Measurements from ENCODE around the gene DAP3. TPM values are rescaled to one million over a fixed set of nuclear protein-coding genes. Genes with fewer than 3 reads are reported as not detected.
A peak's percentile ranks its signal among the peaks of the same experiment; 100 is the strongest.
"Not testable (repeated sequence)": the region's sequence is repeated elsewhere in the genome, so short reads cannot be mapped to it uniquely, and the experiment has no call there.

Gene DAP3
- polyA plus RNA-seq, 3 donors, result 107 to 116 (median 110) TPM

DNA sequence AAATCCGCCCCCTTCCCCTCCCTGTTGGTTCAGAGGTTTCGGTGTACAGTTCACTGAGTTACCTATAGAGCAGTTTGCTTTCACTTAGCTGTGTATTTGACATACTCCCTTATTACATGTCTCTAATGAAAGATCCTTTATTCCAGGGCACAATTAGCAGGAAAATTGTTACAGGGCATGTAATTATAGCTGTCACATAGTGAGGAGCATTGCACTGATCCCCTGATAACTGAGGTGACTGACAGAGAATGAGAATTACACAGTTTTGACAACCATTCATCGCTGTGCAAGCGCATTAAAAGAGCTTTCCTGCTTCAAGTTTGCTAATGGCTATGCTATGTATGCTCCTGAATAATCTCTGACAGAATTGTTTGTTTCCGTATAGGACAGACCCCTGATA, 26.9 kb downstream of the DAP3 start:
- DNase-seq (ENCODE audit: low read depth in 3 of 3, low spot score in 2 of 3), result no peak

DNA sequence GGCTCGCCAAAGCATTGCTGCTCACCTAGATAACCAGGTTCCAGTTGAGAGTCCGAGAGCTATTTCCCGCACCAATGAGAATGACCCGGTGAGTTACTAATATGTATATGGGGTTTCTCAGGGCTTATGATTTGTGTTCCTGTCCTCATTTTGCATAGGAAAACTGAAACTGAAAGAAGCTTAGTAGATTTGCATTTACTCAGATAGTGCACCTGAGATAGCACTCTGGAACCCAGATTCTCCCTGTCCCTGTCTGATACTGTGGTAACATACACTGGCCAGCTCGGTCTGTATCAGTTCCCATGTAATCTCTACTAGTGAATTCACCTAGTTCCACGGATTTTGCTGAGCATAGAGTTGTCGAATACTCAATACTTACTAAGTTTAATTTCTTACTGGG, 28.1 kb downstream of the DAP3 start:
- DNase-seq (ENCODE audit: low read depth in 3 of 3, low spot score in 2 of 3), result no peak

DNA sequence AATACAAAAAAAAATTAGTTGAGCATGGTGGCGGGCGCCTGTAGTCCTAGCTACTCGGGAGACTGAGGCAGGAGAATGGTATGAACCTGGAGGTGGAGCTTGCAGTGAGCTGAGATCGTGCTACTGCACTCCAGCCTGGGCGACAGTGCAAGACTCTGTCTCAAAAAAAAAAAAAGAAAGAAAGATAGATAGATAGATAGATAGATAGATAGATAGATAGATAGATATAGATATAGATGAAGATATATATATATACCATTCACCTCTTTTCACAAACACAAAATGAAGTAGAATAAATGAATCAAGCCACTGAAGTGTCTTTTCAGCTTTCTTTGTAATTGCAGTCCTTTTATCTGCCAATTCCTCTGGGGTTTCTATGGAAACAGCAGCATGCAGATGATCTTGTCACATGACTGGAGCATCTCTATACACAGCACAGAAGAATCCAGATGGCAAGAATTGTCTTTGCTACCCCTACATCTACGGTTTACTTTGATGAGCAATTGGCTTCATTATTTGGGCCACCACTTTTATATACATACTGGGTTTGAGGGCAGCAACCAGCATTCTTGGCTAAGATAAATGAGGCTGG, 29.7 kb downstream of the DAP3 start:
- DNase-seq (ENCODE audit: low read depth in 3 of 3, low spot score in 2 of 3), result not testable (repeated sequence)

DNA sequence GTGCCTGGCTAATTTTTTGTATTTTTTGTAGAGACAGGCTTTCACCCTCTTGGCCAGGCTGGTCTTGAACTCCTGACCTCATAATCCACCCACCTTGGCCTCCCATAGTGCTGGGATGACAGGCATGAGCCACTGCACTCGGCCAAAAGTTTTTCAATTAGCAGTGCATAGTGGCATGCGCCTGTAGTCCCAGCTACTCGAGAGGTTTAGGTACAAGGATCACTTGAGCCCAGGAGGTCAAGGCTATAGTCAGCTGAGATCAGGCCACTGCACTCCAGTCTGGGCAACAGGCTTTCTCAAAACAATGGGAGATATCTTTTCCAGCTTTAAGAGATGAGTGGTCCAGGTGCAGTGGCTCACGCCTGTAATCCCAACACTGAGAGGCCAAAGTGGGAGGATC, 30.8 kb downstream of the DAP3 start:
- no peak for DNase-seq (ENCODE audit: low read depth in 3 of 3, low spot score in 2 of 3)

DNA sequence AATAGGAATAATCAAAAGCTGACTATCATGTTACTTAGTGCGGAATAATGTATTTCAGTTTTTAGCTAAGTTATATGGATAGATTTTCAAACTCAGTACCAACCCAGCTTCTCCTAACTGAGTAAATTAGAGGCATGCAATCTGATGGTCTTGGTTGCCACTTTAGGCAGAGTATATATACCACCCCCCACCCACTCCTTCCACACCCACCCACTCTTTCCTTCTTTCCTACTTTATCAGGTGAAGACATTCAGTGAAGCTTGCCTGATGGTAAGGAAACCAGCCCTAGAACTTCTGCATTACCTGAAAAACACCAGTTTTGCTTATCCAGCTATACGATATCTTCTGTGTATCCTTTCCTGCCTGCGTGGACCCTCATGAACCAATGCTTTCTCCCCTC, 36.3 kb downstream of the DAP3 start:
- DNase-seq (ENCODE audit: low read depth in 3 of 3, low spot score in 2 of 3), result no peak

DNA sequence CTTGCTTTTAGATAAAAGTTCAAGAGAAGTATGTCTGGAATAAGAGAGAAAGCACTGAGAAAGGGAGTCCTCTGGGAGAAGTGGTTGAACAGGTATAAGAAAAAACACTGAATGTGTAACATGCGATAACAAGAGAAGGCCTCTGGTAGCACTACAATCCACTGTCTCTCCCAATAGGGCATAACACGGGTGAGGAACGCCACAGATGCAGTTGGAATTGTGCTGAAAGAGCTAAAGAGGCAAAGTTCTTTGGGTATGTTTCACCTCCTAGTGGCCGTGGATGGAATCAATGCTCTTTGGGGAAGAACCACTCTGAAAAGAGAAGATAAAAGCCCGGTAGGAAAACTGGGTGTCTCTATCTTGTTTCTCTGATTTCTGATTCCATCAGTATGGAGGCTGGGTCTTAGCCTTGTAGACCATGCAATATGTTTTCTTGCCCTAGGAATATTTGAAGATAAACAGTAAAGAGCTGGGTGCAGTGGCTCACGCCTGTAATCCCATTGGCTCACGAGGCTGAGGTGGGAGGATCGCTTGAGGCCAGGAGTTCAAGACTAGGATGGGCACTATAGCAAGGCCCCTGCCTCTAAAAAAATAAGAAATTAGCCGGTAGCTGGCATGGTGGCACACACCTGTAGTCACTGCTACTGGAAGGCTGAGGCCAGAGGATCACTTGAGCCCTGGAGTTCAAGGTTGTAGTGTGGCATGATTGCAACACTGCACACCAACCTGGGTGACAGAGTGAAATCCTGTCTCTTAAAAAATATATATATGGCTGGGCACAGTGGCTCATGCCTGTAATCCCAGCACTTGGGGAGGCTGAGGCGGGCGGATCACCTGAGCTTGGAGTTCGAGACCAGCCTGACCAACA, 40.4 kb downstream of the DAP3 start:
- DNase-seq (ENCODE audit: low read depth in 3 of 3, low spot score in 2 of 3), result peak in 1 of 3 donors; percentile 41

DNA sequence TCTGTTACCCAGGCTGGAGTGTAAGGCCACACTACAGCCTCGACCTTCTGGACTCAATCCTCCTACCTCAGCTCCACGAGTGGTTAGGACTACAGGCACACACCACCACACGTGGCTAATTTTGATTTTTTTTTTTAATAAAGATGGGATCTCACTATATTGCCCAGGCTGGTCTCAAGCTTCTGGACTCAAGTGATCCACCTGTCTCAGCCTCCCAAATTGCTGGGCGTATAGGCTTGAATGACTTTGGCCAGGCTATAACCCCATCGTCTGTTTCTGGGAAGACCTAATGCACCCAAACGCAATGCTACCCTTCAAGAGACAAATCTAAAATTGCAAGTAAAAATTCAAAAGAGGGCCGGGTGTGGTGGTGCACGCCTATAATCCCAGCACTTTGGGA, 52.1 kb downstream of the DAP3 start:
- no peak for DNase-seq (ENCODE audit: low read depth in 3 of 3, low spot score in 2 of 3)

DNA sequence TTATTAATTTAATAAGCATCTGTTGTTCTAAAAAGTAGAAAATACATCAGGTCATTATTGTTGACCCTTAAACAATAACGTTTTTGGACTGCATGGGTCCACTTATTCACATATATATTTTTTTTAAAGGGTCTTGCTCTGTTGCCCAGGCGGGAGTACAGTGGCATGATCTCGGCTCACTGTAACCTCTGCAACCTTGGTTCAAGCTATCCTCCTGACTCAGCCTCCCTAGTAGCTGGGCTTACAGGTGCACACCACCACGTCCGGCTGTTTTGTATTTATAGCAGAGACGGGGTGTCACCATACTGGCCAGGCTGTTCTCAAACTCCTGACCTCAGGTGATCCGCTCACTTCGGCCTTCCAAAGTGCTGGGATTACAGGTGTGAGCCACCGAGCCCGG, 53.0 kb downstream of the DAP3 start:
- no peak for DNase-seq (ENCODE audit: low read depth in 3 of 3, low spot score in 2 of 3)

DNA sequence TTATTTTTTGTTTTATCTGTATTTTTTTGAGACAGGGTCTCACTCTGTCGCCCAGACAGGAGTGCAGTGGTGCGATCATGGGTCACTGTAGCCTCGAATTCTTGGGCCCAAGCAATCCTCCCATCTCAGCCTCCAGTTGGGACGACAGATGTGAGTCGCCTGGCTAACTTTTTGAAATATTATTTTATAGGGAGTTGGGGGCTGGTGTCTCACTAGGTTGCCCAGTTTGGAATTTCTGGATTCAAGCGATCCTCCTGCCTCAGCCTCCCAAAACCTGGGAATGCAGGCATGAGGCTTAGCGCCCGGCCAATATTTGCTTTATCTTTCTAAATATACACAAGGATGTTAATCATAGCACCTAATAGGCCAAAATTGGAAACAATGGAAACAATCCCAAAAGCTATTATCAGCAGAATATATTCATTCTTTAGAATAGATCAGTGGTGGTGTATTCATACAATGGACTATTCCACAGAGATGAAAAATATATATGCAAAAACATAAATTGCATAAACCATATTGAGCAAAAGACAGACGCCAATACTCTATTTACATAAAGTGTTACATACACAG, 55.9 kb downstream of the DAP3 start:
- DNase-seq (ENCODE audit: low read depth in 3 of 3, low spot score in 2 of 3), result no peak

DNA sequence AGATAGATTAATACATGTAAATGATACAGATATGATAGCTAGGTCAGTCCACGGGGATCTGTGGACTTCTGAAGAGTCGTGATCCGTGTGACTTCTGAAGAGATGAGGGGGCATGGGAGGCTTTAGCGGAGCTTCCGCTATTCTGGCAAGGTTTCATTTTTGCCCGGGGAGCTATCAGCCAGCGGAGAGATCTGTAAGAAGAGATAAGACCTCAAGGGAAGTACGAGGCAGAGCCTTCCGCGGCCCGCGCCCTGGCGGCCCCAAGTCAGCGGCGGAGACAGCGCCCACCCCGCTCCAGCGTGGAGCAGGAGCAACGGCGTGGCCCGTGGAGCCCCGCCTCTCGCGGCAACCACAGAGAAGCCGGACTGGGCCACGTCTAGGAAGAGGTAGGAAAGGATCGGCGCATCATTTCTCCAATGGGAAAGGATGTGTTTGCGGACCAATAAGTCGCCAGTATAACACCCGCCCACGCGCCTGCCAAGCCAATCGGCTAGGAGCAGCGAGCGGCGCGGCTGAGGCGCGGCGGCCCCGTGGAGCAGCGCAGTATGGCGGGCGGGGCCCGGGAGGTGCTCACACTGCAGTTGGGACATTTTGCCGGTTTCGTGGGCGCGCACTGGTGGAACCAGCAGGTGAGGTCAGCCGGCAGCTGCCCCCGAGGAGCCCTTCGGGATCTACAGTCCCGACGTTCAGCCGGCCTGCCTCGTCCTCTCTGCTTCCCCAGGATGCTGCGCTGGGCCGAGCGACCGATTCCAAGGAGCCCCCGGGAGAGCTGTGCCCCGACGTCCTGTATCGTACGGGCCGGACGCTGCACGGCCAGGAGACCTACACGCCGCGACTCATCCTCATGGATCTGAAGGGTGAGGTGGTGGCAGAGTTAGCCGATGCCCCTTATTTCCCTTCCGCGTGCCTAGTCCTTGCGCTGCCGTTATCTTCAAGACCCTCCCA, 56.7 kb downstream of the DAP3 start:
- DNase-seq (ENCODE audit: low read depth in 3 of 3, low spot score in 2 of 3), result peak; percentile 72 to 90 (median 85)

DNA sequence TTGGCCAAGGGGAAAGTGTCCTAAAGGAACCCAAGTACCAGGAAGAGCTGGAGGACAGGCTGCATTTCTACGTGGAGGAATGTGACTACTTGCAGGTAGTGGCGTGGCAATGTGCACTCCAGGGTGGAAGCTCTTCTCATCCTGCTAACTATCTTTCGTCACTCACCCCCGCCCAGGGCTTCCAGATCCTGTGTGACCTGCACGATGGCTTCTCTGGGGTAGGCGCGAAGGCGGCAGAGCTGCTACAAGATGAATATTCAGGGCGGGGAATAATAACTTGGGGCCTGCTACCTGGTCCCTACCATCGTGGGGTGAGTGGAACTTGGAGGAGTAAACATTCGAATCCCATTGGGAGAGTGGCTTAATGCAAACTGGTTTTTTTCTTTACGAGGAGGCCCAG, 58.7 kb downstream of the DAP3 start:
- not testable (repeated sequence) for DNase-seq (ENCODE audit: low read depth in 3 of 3, low spot score in 2 of 3)

DNA sequence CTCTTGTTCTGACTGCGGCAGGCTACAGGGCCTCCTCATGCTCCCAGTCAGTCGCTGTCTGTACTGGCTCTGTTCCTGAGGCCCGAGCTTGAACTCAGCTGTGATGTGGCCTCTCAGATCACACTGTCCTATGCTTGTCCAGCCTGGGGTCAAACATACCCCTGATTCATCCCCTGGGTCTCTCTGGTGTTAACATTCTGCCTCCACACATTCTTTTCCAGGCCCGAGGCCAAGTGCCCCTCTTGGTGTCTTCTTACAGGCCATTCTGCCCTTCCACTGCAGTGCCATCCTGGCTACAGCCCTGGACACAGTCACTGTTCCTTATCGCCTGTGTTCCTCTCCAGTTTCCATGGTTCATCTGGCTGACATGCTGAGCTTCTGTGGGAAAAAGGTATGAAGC, 59.2 kb downstream of the DAP3 start:
- DNase-seq (ENCODE audit: low read depth in 3 of 3, low spot score in 2 of 3), result not testable (repeated sequence)

DNA sequence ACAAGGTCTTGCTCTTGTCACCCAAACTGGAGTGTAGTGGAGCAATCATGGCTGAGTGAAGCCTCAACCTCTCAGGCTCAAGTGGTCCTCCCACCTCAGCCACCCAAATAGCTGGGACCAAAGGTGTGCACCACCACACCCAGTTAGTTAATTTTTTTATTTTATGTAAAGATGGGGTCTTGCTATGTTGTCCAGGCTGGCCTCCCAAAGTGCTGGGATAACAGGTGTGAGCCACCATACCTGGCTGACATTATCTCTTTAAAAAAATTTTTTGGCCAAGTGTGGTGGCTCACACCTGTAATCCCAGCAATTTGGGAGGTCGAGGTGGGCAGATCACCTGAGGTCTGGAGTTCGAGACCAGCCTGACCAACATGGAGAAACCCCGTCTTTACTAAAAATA, 70.1 kb downstream of the DAP3 start:
- not testable (repeated sequence) for DNase-seq (ENCODE audit: low read depth in 3 of 3, low spot score in 2 of 3)

DNA sequence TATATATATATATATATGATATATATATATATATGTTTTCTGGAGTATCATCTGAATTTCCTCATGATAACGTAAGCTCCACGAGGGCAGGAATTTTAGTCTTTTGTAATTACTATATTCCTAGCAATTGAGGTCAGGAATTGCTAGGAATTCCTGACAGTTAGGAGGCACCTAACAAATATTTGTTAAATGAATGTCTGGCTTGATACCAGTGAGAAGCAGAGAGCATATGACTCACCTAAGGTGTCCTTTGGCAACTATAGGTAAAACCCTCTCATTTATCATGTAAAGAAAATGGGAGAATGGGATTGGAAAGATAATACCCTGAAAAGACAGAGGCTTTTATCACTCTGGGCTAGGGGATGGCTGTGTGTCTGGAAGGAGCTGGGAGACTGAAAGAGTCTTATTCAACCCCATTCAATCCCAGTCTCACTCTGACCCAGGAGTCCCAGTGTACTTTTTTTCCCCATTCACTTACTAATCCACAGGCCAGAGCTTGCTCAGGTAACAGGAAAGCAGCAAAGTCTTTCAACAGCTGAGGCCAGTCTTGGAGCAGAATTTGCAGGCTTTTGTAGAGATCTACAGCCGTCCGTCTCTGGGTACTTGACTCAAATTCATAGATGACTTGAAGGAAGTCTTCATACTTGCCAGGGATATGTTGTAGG, 71.2 kb downstream of the DAP3 start:
- DNase-seq (ENCODE audit: low read depth in 3 of 3, low spot score in 2 of 3), result no peak

DNA sequence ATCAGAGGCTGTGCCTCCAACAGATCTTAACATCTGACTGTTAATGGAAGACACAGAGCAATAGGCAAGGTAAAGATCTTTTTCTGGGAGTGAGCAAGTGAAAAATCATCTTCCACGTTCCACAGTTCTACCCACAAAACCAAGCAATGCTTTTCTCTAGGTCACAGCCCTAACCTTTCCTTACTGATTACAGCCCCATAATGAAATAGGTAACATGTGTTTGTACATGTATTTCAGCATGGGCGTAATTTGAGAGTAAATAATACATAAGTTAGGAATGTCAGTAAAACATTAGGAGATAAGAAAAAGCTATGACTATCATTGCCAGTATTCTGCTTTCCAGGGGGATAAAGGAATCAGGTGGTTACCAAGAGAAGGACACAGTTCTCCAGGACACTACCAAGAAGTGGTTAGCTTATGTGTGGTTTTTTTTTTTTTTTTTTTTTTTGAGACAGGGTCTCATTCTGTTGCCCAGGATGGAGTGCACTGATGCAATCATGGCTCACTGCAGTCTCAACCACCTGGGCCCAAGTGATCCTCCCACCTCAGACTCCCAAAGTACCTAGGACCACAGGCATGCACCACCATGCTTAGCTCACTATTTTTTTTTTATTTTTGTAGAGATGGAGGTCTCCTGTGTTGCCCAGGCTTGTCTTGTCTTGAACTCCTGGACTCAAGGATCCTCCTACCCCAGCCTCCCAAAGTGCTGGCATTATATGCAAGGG, 72.0 kb downstream of the DAP3 start:
- DNase-seq (ENCODE audit: low read depth in 3 of 3, low spot score in 2 of 3), result no peak

DNA sequence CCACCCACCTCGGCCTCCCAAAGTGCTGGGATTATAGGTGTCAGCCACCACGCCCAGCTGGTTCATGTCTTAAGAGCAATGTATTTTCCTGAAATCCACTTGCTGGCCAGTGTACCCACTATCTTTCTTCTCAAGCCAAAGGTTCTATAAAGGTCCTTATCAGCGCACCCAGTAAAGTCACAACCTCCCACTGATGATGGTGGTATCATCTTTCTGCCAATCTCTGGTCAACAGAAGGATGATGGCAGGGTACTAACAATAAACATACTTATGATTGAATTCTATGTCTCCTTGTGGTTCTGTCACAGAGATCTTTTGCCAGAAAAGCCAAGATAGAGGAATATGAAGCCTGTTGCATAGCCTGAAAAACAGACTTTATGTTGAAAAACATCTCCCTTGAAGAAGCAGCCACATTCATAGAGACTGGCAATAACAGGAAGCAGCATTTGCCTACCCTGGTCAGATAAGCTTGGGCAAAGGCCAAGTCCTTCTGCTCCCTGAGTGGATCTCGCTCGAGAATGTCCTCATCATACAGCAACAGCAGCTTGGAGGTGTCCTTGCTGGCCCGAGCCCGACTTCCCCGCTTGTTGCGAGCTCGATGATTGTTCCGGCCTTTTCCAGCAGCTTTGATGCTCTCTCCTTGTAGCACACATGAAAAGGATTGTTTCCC, 73.0 kb downstream of the DAP3 start:
- DNase-seq (ENCODE audit: low read depth in 3 of 3, low spot score in 2 of 3), result no peak

DNA sequence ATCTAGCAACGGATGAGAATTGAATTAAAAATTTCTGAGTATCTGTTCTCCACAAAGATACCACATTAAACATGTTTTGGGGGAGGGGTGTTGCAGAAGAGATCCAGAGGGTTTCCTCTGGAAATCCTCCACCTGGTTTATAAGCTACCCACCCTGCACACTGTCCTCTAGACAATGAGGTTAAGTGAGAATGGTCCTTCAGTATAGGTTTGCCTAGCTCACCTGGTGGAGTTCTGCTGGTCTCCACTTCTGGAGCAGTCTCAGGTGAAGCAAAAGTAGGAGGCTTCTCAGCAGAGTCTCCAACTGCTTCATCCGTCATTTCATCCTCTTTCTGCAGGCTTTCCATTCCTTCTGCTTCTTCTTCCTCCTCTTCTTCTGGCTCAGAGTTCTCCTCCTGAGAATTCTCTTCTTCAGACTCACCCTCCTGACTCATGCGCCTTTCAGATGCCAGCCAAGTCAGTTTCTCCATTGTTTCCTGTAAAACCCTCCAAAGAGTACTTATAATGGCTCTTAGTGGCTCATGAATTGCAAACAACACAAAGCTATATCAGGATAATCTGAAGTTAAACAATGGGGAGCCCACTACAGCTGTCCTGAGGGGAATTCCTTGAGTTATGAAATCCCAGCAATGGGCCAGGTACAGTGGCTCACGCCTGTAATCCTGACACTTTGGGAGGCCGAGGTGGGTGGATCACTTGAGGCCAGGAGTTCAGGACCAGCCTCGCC, 74.4 kb downstream of the DAP3 start:
- DNase-seq (ENCODE audit: low read depth in 3 of 3, low spot score in 2 of 3), result not testable (repeated sequence)

DNA sequence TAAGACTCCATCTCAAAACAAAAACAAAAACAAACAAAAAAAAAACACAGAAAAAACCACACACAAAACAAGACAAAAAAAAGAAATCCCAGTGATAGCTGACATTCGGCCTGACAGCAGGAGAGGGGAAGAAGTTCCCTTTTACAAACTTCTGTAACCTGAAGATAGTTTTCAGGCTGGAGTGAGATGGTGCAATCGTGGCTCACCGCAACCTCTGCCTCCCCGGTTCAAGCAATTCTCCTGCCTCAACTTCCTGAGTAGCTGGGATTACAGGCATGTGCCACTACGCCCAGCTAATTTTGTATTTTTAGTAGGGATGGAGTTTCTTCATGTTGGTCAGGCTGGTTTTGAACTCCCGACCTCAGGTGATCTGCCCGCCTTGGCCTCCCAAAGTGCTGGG, 75.1 kb downstream of the DAP3 start:
- DNase-seq (ENCODE audit: low read depth in 3 of 3, low spot score in 2 of 3), result not testable (repeated sequence)

Data from right renal cortex interstitium (tissue), 3 donors.